ENCODE results near the gene RFX5. TPM values are rescaled to one million over a fixed set of nuclear protein-coding genes. Genes with fewer than 3 reads are reported as not detected.

The RFX5 gene
- total RNA-seq, 3 donors from 2014 or later = 17.9 to 34.5 (median 25.9) TPM

DNA sequence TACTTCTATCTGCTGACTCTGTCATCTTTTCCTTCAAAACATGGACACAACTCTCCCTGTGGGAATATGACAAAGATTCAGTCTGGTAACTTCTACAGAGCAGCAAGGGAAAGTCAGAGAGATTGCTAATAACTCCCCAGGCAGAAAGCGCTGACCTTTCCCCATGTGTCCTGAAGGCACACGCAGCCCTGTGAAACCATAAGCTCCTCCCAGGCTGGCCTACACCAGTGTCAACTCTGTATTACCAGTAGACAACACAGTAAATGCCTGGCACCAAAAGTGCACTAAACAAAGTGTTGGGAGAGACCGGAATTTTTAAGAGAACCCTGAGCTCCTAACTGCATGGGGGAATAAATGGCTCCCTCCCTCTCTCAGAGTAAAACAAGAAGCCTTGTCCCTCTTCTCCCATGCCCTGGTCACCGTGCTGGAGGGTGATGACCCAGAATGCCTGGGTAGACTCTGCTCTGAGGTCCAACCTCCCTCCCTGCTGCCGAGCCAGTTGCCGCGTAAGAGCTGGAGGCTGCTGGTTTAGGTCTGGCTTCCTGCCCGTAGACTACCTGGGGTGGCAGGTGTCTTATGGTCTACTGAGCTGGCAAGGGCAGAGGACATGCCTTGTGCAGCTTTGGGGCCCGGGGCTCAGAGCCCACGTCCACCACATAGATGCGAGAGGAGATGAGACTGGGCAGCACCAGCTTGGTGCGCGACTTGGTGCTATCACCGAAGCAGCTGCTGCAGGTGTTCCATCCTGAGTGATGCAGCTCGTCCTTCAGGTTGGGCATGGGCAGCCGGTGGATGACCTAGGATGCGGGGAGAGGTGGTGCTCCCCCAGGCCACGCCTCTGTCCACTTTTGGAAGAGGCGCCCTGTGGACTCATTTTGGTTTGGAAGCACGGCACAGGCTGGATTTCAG lies 21.6 kb upstream of the RFX5 start:
- H3K27ac ChIP-seq = peak overlapping the region; percentile 57 to 66

DNA sequence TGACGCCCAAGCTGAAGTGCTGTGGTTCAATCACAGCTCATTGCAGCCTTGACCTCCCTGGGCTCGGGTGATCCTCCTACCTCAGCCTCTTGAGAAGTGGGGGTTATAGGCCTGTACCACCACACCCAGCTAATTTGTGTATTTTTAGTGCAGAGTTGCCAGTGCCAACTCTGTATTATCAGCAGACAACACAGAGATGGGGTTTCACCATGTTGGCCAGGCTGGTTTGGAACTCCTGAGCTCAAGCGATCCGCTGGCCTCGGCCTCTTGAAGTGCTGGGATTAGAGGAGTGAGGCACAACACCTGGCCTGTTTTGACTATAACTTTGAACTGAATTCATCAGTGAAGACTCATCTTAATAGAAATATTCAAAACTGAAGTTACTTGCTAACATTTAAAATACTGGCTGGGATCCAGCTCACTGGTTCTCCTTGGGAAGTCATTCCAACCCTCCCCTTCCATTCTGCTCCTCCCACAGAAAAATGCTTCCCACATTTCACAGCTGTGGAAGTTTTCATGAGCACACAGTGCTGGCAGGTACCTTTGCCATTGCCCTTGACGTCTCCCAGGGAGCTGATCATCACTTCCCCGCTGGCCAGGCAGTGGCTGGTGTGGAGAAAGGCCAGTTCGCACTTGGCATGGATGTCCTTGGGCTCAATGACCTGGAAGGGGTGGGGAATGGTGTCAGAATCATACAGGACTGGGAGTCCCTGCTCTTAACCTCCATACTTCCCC lies 20.8 kb upstream of the RFX5 start:
- H3K4me1 ChIP-seq = peaks cover 0 to 9% of the 10 kb centered on the region in 2 donors
- H3K9me3 ChIP-seq = peaks cover 2 to 4% of the 10 kb centered on the region in 2 donors
- H3K27me3 ChIP-seq = no peaks in the 10 kb centered on the region
- H3K27ac ChIP-seq = peak overlapping the region; percentile 57 to 66
- TF ChIP-seq, protein P1, sequence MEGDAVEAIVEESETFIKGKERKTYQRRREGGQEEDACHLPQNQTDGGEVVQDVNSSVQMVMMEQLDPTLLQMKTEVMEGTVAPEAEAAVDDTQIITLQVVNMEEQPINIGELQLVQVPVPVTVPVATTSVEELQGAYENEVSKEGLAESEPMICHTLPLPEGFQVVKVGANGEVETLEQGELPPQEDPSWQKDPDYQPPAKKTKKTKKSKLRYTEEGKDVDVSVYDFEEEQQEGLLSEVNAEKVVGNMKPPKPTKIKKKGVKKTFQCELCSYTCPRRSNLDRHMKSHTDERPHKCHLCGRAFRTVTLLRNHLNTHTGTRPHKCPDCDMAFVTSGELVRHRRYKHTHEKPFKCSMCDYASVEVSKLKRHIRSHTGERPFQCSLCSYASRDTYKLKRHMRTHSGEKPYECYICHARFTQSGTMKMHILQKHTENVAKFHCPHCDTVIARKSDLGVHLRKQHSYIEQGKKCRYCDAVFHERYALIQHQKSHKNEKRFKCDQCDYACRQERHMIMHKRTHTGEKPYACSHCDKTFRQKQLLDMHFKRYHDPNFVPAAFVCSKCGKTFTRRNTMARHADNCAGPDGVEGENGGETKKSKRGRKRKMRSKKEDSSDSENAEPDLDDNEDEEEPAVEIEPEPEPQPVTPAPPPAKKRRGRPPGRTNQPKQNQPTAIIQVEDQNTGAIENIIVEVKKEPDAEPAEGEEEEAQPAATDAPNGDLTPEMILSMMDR (IDR thresholded peaks at IDR 0.05) = no peak
- DNase-seq (ENCODE audit: low spot score in 2 of 2) = no peak
- intact Hi-C loops (cut with DNase I; ENCODE audit: low total_unique reads) = no loop called here
- no peak overlapping the region for H3K4me3 ChIP-seq
- no peaks in the 10 kb centered on the region for H3K36me3 ChIP-seq

More for the DNA sequence above, 21.6 kb upstream of the RFX5 start:
- intact Hi-C loops (cut with DNase I; ENCODE audit: low total_unique reads) = no loop called here
- TF ChIP-seq POLR2AphosphoS5 (IDR thresholded peaks at IDR 0.05) (no peak), POLR2A (IDR thresholded peaks at IDR 0.05) (no peak)
- TF ChIP-seq, protein P1 (IDR thresholded peaks at IDR 0.05) = no peak
- H3K4me3 ChIP-seq = no peak overlapping the region
- no peaks in the 10 kb centered on the region for H3K36me3 ChIP-seq
- H3K4me1 ChIP-seq = peaks cover 0 to 9% of the 10 kb centered on the region in 2 donors
- H3K9me3 ChIP-seq = no peaks in the 10 kb centered on the region
- DNase-seq (ENCODE audit: low spot score in 2 of 2) = no peak
- no peaks in the 10 kb centered on the region for H3K27me3 ChIP-seq

DNA sequence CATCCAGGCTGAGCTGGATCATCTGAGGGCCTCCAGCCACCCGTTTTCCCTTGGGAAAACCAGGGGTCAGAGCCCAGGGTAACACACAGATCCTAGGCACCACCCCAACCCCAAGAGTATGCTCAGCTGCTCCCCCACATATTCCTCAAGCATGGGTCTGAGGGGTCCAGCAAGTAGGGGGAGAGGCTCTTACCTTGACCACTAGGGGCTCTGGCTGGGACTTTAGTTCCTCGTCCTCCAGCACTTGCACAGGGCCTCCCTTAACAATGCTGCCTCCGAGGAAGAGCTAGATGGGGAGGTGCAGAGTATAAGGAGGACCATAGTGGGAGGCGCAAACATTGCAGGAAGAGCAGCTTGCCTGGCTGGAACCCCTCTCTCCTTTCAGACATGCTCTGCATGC lies 17.9 kb upstream of the RFX5 start:
- no peak overlapping the region for H3K27ac ChIP-seq

DNA sequence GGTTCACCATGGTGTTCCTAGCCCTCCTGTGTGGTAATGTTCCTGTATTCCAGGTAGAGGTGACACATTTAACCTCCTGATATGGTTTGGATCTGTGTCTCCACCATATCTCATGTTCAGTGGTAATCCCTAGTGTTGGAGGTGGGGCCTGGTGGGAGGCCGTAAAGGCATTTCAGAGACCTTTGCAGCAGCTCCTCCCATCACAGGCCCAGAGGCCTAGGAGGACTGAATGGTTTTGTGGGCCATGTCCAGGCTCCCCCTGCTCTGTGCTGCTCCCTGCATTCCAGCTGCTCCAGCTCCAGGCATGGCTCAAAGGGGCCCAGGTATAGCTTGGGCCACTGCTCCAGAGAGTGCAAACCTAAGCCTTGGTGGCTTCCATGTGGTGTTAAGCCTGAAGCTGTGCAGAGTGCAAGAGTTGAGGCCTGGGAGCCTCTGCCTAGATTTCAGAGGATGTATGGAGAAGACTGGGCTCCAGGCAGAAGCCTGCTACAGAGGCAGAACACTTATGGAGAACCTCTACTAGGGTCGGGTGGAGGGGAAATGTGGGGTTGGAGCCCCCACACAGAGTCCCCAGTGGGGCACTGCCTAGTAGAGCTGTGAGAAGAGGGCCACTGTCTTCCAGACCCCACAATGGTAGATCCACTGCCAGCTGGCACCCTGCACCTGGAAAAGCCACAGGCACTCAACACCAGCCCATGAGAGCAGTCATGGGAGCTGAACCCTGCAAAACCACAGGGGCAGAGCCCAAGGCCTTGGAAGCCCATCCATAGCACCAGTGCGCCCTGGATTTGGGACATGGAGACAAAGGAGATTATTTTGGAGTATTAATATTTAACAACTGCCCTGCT lies 15.5 kb upstream of the RFX5 start:
- H3K4me1 ChIP-seq = no peaks in the 10 kb centered on the region
- no peaks in the 10 kb centered on the region for H3K36me3 ChIP-seq
- peaks cover 9 to 14% of the 10 kb centered on the region in 2 donors for H3K9me3 ChIP-seq
- H3K27ac ChIP-seq = no peak overlapping the region
- intact Hi-C loops (cut with DNase I; ENCODE audit: low total_unique reads) = no loop called here
- no peak overlapping the region for H3K4me3 ChIP-seq
- TF ChIP-seq POLR2AphosphoS5 (IDR thresholded peaks at IDR 0.05) (no peak), POLR2A (IDR thresholded peaks at IDR 0.05) (no peak)
- TF ChIP-seq, protein P1 (IDR thresholded peaks at IDR 0.05) = no peak
- H3K27me3 ChIP-seq = no peaks in the 10 kb centered on the region
- DNase-seq (ENCODE audit: low spot score in 2 of 2) = no peak

More for the DNA sequence above, 17.9 kb upstream of the RFX5 start:
- Histone ChIP-seq H3K9me3 (peaks cover 9 to 14% of the 10 kb centered on the region in 2 donors), H3K27me3 (no peaks in the 10 kb centered on the region), H3K4me3 (no peak overlapping the region), H3K36me3 (no peaks in the 10 kb centered on the region), H3K4me1 (peaks cover 0 to 4% of the 10 kb centered on the region in 2 donors)
- no peak for DNase-seq (ENCODE audit: low spot score in 2 of 2)
- TF ChIP-seq POLR2A (IDR thresholded peaks at IDR 0.05) (no peak), POLR2AphosphoS5 (IDR thresholded peaks at IDR 0.05) (no peak)
- TF ChIP-seq, protein P1 (IDR thresholded peaks at IDR 0.05) = no peak
- intact Hi-C loops (cut with DNase I; ENCODE audit: low total_unique reads) = no loop called here
